ENCODE data around the gene APOA4.

Gene APOA4

DNA sequence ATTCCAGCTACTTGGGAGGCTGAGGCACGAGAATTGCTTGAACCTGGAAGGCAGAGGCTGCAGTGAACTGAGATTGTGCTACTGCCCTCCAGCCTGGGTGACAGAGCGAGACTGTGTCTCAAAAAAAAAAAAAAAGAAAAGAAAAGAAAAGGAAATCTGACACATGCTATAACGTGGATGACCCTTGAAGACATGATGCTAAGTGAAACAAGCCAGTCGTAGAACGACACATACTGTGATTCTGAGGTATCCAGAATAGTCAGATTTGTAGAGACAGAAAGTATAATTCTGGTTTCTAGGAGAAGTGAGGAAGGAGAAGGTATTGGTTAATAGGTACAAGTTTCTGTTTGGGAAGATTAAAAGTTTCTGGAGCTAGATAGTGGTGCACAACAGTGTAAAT is 24.7 kb downstream of the APOA4 start:
- DNase-seq: no peak

DNA sequence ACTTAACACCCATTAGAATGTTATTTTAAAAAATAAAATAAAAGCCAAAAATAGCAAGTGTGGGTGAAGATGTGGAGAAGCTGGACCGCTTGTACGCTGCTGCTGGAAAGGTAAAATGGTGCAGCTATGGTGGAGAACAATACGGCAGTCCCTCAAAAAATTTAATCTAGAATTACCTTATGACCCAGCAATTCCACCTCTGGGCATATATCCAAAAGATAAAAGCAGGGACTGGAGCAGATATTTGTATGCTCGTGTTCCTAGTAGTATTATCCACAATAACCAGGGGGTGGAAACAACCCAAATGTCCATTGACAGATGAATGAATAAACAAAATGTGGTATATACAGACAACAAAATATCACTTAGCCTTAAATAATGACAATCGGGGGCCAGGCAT is 25.3 kb downstream of the APOA4 start:
- no peak for DNase-seq

DNA sequence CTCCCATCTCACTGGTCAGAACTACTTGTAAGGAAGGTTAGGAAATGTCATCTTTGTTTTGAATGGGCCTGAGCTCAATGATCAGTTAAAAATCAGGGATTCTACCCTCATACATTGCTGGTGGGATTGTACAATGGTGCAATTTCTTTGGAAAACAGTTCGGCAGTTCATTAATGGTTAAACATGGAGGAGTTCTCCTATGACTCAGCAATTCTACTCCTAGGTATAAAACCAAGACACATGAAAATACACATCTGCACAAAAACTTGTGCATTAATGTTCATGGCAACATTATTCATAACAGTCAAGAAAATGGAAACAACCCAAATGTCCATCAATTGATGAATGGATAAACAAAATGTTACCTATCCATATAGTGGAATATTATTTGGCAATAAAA is 26.6 kb downstream of the APOA4 start:
- DNase-seq: no peak

DNA sequence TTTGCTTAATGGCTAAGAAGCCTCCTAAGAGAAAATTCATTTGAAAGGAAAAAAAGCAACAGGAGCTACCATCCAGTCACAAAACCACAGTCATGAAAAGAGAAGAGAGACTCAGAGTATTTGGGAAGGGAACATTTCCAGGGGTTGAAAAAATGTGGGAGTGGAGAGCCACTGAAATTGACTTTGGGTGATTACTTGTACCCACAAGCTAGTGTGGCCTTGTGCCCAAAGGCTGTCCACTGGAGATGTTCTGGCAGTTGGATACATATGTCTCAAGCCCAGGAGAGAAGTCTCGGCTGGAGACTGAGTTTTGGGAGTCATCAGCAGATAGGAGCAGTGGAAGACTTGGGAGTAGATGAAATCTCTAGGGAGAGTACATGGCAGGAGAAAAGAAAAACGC is 28.3 kb downstream of the APOA4 start:
- DNase-seq: no peak

DNA sequence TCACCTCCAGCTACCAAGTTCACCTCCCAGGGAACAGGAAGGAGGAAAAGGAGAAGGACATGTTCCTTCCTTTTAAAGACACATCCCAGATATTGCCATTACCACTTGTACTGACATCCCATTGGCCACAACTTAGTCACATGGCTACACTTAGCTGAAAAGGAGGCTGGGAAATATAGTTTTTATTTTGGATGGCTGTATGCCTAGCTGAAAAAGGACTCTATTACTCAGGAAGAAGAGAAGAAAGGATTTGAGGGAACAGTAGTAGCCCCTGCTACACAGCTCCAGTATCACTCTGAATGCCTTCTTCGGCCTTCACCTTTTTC is 29.4 kb downstream of the APOA4 start:
- DNase-seq: no peak

DNA sequence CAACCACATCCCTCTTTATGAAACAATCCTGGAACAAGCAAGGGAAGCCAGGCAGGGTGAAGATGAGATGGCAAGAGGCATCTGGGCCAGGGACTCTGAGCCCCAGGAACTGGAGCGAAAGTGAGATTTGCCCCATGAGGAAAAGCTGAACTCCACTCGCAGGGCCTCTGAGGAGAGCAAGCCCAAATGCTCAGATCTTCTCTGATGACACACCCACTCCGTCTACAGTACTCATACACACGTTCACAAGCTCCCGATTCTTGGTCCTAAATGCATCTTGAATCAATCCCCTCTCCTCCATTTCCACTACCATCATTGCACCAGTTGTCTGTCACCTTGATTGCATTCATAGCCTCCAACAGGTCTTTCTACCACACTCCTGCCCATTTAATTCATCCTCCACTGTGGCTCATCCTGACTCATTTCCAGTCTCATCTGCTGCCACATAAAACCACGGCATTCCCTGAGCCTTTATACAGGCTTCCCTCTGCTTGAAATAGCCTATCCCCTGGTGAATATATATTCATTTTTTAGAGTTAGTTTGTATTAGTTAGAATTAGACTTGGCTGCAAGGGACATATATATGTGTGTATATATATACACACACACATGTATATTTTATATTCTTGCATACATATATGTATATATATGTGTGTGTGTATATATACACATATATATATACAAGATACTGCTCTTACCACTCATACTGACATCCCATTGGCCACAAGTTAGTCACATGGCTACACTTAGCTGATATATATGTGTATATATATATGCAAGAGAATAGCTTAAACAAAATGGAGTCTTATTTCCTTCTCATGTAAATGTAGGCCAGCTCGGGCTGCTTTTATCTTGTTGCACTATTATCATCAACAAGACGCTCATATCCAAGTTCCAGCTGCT is 30.0 kb downstream of the APOA4 start:
- no peak for DNase-seq

DNA sequence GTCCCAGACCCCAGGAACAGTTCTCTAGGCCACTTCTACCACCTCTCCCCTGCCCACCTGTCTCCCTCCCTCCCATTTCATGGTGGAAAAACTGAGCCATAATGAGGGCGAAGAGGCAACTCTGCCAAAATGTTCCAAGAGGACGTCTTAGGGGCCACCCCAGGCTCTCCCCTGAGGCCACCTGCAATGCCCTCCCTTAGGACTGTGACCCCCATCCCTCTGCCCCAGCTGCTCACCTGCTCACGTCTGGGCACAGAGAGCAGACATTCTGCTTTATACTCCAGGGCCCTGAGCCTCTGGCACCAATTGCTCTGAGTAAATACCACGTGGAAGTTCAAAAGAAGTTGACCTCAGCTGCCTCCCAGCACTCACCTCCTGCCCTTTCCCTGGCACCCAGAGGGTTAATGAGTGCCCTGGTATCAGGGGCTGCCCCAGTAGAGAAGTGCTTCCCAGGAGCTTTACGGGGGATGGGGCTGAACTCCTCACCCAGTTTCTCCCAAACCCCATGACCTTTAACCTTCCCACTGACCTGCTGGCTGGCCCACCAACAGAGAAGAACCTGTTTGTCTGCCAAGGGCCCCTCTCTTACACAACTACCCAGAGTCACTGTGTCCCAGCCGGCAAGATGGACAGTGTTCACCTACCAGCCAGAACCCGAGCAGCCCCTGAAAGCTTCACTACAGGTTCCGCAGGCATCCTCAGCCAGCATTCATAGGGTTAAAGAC is 30.8 kb downstream of the APOA4 start:
- no peak for DNase-seq

DNA sequence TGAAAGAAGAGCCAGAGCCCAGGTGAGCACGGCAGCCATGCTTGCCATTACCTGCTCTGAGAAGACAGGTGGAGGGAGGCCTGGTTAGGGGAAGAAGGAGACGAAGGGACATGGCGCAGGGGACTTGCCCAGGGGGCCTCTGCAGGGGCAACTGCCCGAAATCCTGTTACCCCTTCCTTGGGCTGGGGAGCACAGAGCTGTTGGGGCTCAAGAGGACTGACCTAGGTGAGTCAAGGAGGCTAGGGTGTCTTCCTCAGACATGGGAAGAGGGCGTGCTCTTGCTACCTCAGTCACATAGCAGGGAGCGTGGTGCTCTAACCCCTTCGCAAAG is 31.3 kb downstream of the APOA4 start, which contains the start of gene APOA5:
Gene APOA5 (minus strand): TSS at position 67 of the 331 bp plus-strand sequence. CDS start 19 bp downstream, at position 48.
- DNase-seq: no peak

DNA sequence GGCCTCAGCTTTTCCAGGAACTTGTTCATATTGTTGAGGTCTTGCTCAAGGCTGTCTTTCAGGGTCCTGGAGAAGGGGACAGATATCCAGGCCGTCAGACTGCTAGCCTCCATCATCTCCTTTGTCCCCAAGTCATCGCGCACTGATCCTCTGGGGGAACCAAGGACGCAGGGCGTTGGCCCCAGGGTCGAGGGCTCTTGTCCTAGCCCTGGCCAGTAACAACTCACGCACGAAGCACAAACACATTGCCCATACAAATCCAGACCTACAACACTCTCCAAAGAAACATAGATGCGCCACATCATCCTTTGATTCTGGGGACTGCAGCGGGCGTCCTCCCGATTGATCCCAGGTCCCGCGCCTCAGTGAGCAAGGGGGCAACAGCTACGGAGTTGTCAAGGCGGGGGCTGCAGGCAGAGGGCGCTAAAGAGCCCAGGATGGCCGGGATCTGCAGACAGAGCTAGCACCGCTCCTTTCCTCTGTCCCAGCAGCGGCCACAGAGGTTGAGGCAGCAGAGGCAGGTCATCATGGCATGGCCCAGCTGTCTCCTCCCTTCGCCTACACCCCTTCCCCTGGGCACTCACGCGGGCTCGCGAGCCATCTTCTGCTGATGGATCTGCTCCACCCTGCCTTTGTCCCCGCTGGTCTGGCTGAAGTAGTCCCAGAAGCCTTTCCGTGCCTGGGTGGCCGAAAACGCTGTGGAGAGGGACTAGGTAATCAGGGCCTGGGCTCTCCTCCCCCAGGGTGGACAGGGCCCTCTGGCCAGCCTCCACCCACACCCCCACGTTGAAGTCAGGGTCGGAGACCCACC is 31.9 kb downstream of the APOA4 start:
- DNase-seq: peak; percentile 59

DNA sequence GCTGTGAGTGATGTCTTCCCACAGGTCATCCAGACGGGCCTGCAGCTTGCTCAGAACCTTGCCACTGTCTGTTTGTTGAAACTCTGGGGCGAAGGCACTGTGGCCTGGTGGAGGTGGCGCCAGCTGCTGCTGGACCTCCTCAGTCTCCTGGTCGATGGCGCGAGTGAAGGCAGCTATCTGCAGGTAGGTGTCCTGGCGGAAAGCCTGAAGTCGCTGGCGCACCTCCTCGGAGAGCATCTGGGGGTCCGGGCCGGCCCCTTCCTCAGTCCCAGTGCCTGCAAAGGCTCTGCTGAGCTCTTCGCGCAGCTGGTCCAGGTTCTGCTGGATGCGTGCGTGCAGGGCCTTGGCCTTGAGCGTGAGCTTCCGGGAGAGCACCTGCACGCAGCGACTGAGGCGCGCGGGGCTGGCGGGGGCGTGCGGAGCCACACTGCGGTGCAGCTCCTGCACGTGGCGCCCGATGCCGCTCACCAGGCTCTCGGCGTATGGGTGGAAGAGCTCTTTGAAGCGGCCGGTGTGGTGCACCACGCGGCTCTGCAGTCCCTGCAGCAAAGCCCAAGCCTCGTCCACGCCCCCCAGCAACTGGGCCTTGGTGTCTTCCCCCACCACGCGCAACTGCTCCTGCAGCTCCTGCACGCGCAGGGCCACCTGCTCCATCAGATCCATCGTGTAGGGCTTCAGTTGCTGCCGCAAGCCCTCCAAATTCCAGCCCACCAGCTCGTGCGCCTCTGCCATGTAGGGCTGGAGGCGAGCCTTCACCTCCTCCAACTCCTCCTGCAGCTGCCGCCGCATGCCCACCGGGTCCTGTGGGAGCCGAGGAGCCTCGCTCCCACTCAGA is 32.7 kb downstream of the APOA4 start:
- no peak for DNase-seq

DNA sequence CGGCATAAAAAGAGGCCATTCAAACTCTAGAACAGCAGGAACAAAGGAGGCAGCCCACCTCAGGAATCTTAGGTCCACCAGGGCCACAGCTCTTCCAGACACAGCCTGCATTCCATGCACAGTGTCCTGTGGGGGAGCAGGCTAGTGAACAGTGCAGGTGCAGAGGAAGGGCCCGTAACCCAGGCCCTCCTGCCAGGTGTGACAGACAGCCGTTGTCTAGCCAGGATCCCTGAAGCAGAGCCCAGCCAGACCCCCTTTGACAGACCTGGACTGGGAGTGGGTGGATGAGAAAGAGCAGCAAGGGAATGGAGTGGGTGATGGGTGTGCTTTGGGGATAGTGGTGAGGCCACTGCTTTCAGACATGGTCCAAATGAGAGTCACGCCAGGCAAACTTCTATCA is 34.1 kb downstream of the APOA4 start:
- no peak for DNase-seq

DNA sequence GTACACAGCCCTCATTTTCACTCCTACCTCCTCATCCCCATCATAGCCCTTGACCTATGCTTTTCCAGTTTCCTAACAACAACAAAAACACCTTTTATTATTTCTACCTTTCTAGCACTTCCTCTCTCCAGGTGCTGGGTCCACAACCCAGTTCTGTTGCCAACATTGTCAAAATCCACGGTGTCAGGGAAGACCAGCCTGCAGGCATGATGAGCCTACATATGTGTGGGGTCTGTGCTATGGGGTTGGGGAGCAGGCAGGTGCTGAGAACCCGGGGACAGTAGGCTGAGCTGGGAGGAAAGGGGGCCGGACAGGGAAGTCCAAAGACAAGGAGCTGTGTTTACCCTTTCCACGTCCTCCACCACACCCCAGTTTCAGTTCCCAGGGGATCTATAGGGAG is 34.6 kb downstream of the APOA4 start:
- no peak for DNase-seq

DNA sequence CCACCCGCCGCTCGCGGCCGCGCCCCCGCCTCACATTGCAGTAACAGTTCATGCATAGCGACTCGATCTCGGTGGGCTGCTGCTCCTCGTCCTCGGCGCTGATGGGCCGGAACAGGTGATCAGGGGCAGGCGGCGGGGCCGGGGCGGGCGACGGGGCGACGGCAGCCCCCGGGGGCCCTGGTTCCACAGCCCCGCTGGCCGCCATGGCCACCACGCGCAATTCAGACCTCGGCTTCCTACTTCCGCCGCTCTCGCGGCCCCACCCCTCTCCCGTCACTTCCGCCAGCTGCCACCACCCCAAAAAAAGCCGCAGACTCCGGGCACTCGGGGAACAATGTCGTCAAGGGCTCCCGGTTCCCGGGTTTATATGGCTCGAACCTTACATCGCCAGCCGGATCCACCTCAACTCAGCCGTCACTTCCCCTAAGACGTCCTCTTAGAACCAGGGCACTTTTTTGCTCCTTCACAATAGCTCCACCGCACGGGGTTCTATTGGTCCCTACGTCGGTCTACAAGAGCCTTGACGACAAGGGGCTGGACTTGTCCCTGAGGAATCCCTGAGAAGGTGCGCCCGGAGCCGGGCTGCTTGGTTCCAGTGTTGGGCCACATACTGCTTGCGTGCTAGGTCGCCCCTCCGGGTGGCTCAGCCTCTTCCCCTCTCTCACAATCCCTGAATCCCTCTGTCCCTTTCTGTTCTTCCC is 35.2 kb downstream of the APOA4 start, which contains the start of gene ZPR1:
Gene ZPR1 (minus strand): TSS at position 238 of the 701 bp plus-strand sequence. CDS start 33 bp downstream, at position 205.
- DNase-seq: peak; percentile 75

DNA sequence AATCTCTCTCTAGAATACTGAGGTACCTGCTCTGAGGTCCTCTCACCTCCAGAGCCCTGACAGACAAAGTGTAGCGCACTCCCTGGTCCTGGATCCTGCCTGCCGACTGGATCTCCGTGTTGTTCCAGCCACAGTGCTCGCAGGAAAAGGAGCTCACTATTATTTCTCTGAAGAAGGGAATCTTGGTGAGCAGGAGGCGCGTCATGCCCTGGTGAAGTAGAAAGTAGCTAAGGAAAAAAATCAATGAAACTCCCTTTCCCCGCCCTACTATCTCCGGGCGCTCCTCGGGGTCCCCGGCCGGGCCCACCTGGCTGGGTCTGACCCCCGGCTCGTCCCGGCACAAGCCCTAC is 35.7 kb downstream of the APOA4 start:
- DNase-seq: no peak

DNA sequence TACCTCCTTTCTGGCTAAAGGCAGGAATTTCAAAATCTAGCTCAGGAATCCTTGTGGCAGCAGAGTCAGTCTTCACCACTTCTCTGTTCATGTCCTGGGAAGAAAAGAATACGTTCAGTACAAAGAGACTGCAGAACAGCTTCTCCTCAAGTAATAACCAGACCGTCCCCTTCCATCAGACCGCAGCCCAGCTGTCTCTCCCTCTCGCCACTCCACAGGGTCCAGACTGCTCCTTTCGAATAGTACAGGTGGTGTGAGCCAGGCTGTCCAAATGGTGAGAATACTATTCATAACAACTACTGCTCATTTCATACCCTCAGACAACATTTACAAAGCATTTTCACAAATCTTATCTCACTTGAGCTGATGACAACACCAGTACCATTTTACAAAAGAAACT is 36.1 kb downstream of the APOA4 start:
- DNase-seq: no peak

DNA sequence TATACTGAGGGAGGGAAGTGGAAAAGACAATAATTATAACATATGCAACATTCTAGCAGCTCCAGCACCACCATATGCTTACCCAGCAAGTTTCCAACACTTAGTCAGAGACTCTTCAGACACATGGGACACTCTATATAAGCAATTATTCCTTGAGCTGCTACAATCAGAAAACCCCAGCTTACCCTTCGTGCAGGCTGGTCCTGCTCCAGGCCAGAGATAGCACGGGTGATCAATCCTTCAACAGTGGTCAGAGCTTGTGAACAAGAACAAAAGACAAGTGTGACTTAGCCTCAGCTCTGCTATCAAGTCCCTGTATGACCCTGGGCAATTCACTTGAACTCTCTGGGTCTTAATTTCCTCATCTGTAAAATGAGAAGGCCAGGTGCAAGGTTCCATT is 36.8 kb downstream of the APOA4 start:
- DNase-seq: no peak

DNA sequence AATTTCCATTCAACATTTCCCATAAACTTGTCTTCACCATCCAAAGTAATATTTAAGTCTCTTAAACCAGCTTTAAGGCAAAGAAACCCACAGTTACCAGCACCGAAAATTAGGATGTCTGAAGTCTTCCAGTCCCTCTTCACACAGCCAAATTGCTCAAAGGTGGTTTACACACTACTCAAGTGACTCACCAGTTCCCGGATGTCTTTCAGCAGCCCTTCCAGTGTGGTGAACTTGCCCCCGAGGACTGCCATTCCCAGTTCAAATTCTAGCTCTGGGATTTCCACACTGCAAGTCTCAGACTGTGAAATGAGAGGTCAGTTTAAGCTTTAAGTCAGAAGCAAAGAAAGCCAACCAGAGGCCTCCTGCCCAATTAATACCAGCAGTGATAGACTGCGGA is 40.4 kb downstream of the APOA4 start:
- DNase-seq: no peak

DNA sequence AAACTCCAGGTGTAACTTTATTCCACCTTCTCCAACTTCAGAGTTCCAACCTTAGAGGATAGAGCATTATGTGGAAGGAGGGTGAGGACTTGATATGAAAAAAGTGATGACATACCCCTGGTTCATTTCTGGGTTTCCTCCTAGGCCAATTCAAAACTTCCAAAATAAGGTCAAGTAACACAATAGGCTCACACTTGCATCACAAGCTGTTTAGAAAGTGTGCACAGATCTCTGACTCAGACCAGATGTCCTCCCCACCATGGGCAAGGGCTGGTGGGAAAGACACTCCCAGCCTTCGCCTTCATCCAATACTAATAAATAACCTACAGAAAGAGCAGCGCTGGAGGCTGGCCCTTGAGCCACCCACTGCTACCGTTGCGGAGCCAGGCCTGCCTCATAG is 44.5 kb downstream of the APOA4 start:
- DNase-seq: no peak

DNA sequence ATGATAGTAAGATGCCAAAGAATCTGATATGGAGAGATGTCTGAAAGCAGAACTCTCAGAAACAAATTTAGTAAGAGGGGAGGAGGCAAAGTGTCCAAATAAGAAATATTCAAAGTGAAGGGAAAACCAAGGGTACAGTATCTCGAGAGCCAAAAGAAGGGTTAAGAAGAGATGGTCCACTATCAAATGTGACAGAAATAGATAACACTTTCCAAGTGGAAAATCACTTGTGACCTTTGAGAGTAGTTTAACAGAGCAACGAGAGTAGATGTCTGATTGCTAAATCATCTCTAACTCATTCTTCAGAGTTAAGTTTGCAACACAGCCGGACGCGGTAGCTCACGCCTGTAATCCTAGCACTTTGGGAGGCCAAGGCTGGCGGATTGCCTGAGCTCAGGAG is 46.0 kb downstream of the APOA4 start:
- no peak for DNase-seq

DNA sequence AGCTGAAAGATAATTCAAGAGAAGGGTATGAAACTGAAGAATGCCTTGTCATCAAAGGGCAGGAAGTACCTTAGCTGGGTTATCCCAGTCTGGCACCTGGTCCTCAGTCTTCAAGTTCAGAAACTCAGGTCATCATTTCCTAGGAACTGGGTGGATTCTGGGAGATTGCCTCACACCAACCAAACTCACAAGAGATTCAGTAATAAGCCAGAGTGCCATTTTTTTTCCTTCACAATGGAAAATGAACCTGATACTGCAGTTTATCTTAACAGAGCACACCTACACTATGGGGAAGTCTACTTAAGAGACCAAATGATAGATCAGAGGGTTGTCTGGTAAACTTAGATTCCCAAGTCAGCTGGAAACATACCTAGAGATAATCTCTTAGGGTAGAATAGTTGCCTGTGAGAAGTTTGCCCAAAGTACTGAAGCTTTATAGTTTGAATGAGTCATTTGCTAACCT is 46.6 kb downstream of the APOA4 start:
- no peak for DNase-seq

DNA sequence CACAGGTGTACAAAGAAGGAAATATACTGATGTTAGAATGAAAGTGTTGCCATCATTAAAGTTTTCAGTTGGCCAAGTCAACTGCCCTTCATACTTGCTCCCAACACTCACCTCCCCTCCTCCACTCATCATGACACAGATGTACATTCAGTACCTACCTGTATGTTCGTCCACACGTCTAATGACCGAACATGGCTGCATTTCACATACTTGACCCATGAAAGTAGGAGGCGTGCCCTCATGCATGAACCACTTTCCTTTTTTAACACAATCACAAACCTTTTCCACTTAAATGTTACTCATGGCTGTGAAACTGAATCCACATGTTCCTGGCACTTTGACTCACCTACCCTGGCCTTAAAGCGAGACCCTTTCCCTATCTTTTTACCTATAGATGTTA is 47.1 kb downstream of the APOA4 start:
- no peak for DNase-seq

DNA sequence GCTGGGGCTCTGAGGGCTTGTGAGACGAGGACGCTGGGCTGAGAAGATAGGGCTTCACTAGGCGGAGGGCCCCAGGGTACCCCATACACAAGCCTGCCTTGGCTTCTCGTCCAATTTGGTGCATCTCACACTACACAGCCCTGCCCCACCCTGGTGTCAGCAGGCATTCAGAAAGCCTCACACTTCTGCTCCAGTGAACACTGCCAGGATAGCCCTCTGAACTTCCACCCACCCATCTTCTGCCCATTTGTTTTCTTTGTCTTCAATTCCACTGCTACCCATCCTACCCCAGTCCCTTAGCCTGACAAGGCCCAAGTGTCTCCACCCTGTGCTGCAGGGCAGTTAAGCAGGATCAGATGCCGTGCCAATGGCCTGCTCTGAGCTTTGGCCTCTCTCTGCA is 48.4 kb downstream of the APOA4 start:
- no peak for DNase-seq
